Measurements from ENCODE around the gene FGB.

DNA sequence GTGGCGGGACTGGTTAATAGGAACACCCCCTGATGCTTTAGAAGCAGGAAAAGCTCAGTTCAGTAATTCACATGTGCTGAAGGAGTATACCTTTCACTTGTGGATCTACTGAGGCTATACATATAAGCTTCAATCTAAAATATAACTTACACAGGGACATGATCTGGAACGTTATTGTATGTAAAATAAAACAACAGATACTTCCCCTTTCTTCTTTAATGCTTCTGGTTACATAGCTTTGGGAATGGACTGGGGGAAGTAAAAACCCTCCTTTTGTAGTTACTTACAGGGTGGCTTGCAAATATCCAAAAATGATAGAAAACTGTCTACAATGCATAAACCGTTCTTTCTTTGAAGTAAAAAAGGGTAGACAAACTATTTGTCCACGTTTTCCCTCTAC, 47.8 kb downstream of the FGB start:
- TF ChIP-seq, protein P1, sequence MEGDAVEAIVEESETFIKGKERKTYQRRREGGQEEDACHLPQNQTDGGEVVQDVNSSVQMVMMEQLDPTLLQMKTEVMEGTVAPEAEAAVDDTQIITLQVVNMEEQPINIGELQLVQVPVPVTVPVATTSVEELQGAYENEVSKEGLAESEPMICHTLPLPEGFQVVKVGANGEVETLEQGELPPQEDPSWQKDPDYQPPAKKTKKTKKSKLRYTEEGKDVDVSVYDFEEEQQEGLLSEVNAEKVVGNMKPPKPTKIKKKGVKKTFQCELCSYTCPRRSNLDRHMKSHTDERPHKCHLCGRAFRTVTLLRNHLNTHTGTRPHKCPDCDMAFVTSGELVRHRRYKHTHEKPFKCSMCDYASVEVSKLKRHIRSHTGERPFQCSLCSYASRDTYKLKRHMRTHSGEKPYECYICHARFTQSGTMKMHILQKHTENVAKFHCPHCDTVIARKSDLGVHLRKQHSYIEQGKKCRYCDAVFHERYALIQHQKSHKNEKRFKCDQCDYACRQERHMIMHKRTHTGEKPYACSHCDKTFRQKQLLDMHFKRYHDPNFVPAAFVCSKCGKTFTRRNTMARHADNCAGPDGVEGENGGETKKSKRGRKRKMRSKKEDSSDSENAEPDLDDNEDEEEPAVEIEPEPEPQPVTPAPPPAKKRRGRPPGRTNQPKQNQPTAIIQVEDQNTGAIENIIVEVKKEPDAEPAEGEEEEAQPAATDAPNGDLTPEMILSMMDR (conservative IDR thresholded peaks at IDR 0.05; ENCODE audit: low read depth, low read length): no peak
- no peak for TF ChIP-seq EZH2 (IDR thresholded peaks at IDR 0.05; ENCODE audit: borderline replicate concordance, low read depth, low read length, poor library complexity, severe bottlenecking)
